HCT116 (cell line): ENCODE results near the gene DNAJC4. TPM values are rescaled to one million over a fixed set of nuclear protein-coding genes. Genes with fewer than 3 reads are reported as not detected.

Experiments
- ATAC-seq: fragments of 200-7000 bp; cut with Tn5 transposase; 2 replicates; pipeline ENCODE4 v1.9.1; 2020; ENCODE audit warnings: mild to moderate bottlenecking, moderate library complexity
- BruUV-seq: library from RNA; stranded (reverse); fragments of 400-500 nt; replicated peaks from 2 replicates; lab custom pipeline; 2021; lab: Mats Ljungman, UMichigan
- CTCF ChIA-PET: fragments of 300-600 bp; sonication (Branson Sonifier 250); formaldehyde crosslinking; loops from one replicate; lab custom pipeline; 2021; ENCODE audit warnings: antibody characterized with exemption; lab: Charles Lee
- POLR2A ChIA-PET: fragments of 300-600, 350-600 bp; sonication (Branson Sonifier 250); formaldehyde crosslinking; loops from one replicate; lab custom pipeline; 2021; ENCODE audit warnings: antibody characterized with exemption; lab: Charles Lee
- RAD21 ChIA-PET, 2 experiments: fragments of 300-600 bp; sonication (Branson Sonifier 250); formaldehyde crosslinking; loops; one replicate each; lab custom pipeline; 2023; ENCODE audit warnings: low total read pairs in 2 of 2; ENCODE audit not compliant: uncharacterized antibody in 2 of 2, unreplicated experiment in 2 of 2, low non-redundant PET in 1 of 2; lab: Charles Lee
- DNase-seq: peaks from one replicate; pipeline ENCODE4 v3.0.0-alpha.2; 2010; ENCODE audit warnings: low read depth, low spot score
- H2AFZ ChIP-seq: fragments of 200-600 bp; shearing (Covaris generic), sonication (generic); 2 replicates; pipeline ENCODE4 v1.6.1; 2017; ENCODE audit warnings: low read depth, mixed run types, mixed read lengths, antibody characterized with exemption, low read length; ENCODE audit not compliant: poor library complexity, severe bottlenecking
- H3K27ac ChIP-seq: 2 replicates; pipeline ENCODE4 v1.5.1; 2012; ENCODE audit warnings: low read depth, low read length
- H3K27me3 ChIP-seq: fragments of 200-600 bp; sonication (generic); 2 replicates; pipeline ENCODE4 v1.6.1; 2016; ENCODE audit warnings: mixed run types, low read length, mixed read lengths; ENCODE audit not compliant: insufficient read depth
- H3K36me3 ChIP-seq, 2 experiments: fragments of 200-500 bp in 1 of 2; fragments of 200-600 bp in 1 of 2; sonication (Bioruptor generic) in 1 of 2; sonication (generic) in 1 of 2; 2 replicates each; pipeline versions ENCODE4 v1.5.1 to v1.6.1; 2014 to 2016; ENCODE audit warnings: low read length in 2 of 2, inconsistent platforms in 1 of 2, mixed read lengths in 1 of 2, mixed run types in 1 of 2; ENCODE audit not compliant: insufficient read depth in 2 of 2, control insufficient read depth in 1 of 2
- H3K4me1 ChIP-seq, 2 experiments: fragments of 200-600 bp in 1 of 2; sonication (generic) in 1 of 2; 2 replicates each; pipeline versions ENCODE4 v1.5.1 to v1.6.1; 2012 to 2017; ENCODE audit warnings: low read length in 2 of 2, inconsistent platforms in 1 of 2, mild to moderate bottlenecking in 1 of 2, mixed read lengths in 1 of 2, mixed run types in 1 of 2, moderate library complexity in 1 of 2; ENCODE audit not compliant: insufficient read depth in 2 of 2, control insufficient read depth in 1 of 2
- H3K4me2 ChIP-seq: fragments of 200-600 bp; sonication (generic); 2 replicates; pipeline ENCODE4 v1.6.1; 2017; ENCODE audit warnings: mixed run types, low read length, mixed read lengths
- H3K4me3 ChIP-seq, 2 experiments: fragments of 200-600 bp in 1 of 2; sonication (generic) in 1 of 2; replicated peaks in 1 of 2; 2 replicates each; pipeline ENCODE4 v1.5.1; 2011 to 2016; ENCODE audit warnings: low read length in 2 of 2, control low read depth in 1 of 2, low read depth in 1 of 2, mild to moderate bottlenecking in 1 of 2, mixed read lengths in 1 of 2, mixed run types in 1 of 2
- H3K79me2 ChIP-seq: fragments of 200-600 bp; sonication (generic); 2 replicates; pipeline ENCODE4 v1.6.1; 2017; ENCODE audit warnings: mild to moderate bottlenecking, mixed run types, low read length, moderate library complexity, mixed read lengths; ENCODE audit not compliant: insufficient read depth
- H3K9ac ChIP-seq: fragments of 200-600 bp; sonication (generic); 2 replicates; pipeline ENCODE4 v1.6.1; 2016; ENCODE audit warnings: low read length, mixed read lengths
- H3K9me2 ChIP-seq: fragments of 200-600 bp; sonication (generic), shearing (Covaris generic); 2 replicates; pipeline ENCODE4 v1.6.1; 2017; ENCODE audit warnings: mixed run types, mild to moderate bottlenecking, moderate library complexity; ENCODE audit not compliant: insufficient read depth
- H3K9me3 ChIP-seq, 2 experiments: fragments of 200-500 bp in 1 of 2; fragments of 200-600 bp in 1 of 2; sonication (Bioruptor generic) in 1 of 2; sonication (generic) in 1 of 2; 2 replicates each; pipeline ENCODE4 v1.6.1; 2014 to 2017; ENCODE audit warnings: low read length in 2 of 2, mixed read lengths in 2 of 2, inconsistent platforms in 1 of 2, low read depth in 1 of 2, mild to moderate bottlenecking in 1 of 2, mixed run types in 1 of 2, moderate library complexity in 1 of 2; ENCODE audit not compliant: control insufficient read depth in 1 of 2, insufficient read depth in 1 of 2
- H4K20me1 ChIP-seq: fragments of 200-600 bp; sonication (generic), shearing (Covaris generic); 2 replicates; pipeline ENCODE4 v1.6.1; 2017; ENCODE audit warnings: mixed run types, mild to moderate bottlenecking, moderate library complexity; ENCODE audit not compliant: insufficient read depth
- ATF3 ChIP-seq: IDR thresholded peaks from 2 replicates; pipeline ENCODE4 v1.6.1; 2012
- CTCF ChIP-seq, 3 experiments: fragments of 200-600 bp in 1 of 3; sonication (generic) in 1 of 3; IDR thresholded peaks in 2 of 3; conservative IDR thresholded peaks in 1 of 3; 2 replicates each; pipeline ENCODE4 v1.5.1; 2012 to 2017; ENCODE audit warnings: low read depth in 2 of 3, low read length in 2 of 3, antibody characterized with exemption in 1 of 3, borderline replicate concordance in 1 of 3, control low read depth in 1 of 3, mild to moderate bottlenecking in 1 of 3, mixed read lengths in 1 of 3, mixed run types in 1 of 3, moderate library complexity in 1 of 3; ENCODE audit not compliant: insufficient read depth in 1 of 3
- FOSL1 ChIP-seq: IDR thresholded peaks from 2 replicates; pipeline ENCODE4 v1.6.1; 2012; ENCODE audit warnings: low read depth
- JUND ChIP-seq: IDR thresholded peaks from 2 replicates; pipeline ENCODE4 v1.6.1; 2012
- POLR2A ChIP-seq: IDR thresholded peaks from 2 replicates; pipeline ENCODE4 v1.7.0; 2011; ENCODE audit warnings: borderline replicate concordance; ENCODE audit not compliant: insufficient read depth, insufficient read length; ENCODE audit errors: extremely low read depth
- POLR2AphosphoS5 ChIP-seq: IDR thresholded peaks from 2 replicates; pipeline ENCODE4 v1.6.1; 2011; ENCODE audit warnings: mild to moderate bottlenecking, low read depth, low read length, moderate library complexity
- SRF ChIP-seq: IDR thresholded peaks from 2 replicates; pipeline ENCODE4 v1.6.1; 2012; ENCODE audit warnings: low read depth
- TCF7L2 ChIP-seq: IDR thresholded peaks from 2 replicates; pipeline ENCODE4 v1.7.0; 2011; ENCODE audit warnings: borderline replicate concordance, inconsistent platforms; ENCODE audit not compliant: insufficient read depth, insufficient read length; ENCODE audit errors: extremely low read depth
- YY1 ChIP-seq: IDR thresholded peaks from 2 replicates; pipeline ENCODE4 v1.6.1; 2011; ENCODE audit warnings: low read length, low read depth, moderate library complexity, mild to moderate bottlenecking; ENCODE audit not compliant: insufficient replicate concordance; ENCODE audit errors: extremely low read depth
- ZNF274 ChIP-seq: fragments of 200-500 bp; sonication (Bioruptor generic); IDR thresholded peaks from 2 replicates; pipeline ENCODE4 v1.6.1; 2014; ENCODE audit warnings: mild to moderate bottlenecking, low read depth, low read length, inconsistent platforms
- intact Hi-C: fragments of 100-400 bp; cut with micrococcal nuclease; formaldehyde crosslinking; loops from 2 replicates; pipeline ENCODE4 v1.10.0; 2022
- total RNA-seq: library from RNA; stranded (reverse); gene quantifications from one replicate; pipeline ENCODE4 v1.2.1, GENCODE V29; 2021; ENCODE audit not compliant: unreplicated experiment
- TF ChIP-seq, protein P1 (sequence below): IDR thresholded peaks from 2 replicates; pipeline ENCODE4 v1.6.1; 2012
- TF ChIP-seq, protein P2 (sequence below): IDR thresholded peaks from 2 replicates; pipeline ENCODE4 v1.6.1; 2011; ENCODE audit warnings: mild to moderate bottlenecking, low read length, moderate library complexity; ENCODE audit not compliant: insufficient replicate concordance; ENCODE audit errors: extremely low read depth

The DNAJC4 gene
- total RNA-seq, 1 experiment from 2014 or later: 25.8 TPM

DNA sequence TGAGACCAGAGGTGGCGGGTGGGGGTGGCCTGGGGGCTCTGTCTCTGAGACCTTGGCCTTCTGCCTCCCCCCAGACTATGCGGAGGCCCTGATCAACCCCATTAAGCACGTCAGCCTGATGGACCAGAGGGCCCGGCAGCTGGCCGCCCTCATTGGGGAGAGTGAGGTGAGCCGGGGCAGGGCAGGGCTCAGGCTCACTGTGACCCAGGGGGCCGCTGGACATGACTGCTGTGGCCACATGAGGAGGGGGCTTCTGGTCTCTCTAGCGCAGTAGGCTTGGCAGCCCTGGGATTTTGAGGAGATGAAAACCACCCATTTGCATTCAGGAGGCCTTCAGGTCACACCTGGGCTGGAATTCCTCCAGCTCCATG is 33.6 kb downstream of the DNAJC4 start:
- intact Hi-C loops: no loop called here
- no peak for ATAC-seq
- Histone ChIP-seq H3K4me2 (no peak overlapping the region), H4K20me1 (no peaks in the 10 kb centered on the region), H3K79me2 (peaks cover 2% of the 10 kb centered on the region; the same call in 1 of the 2 replicates), H3K9ac (no peak overlapping the region), H3K27ac (no peak overlapping the region), H3K4me3 (no peak overlapping the region), H2AFZ (no peak overlapping the region), H3K36me3 (peaks cover 15 to 46% of the 10 kb centered on the region in 2 experiments; a peak in 3 of 4 replicates), H3K27me3 (no peaks in the 10 kb centered on the region), H3K9me3 (no peaks in the 10 kb centered on the region), H3K9me2 (no peaks in the 10 kb centered on the region), H3K4me1 (peaks cover 13 to 14% of the 10 kb centered on the region in 2 experiments; a peak in 3 of 4 replicates)
- DNase-seq: no peak
- TF ChIP-seq TCF7L2: no peak
- no peak for TF ChIP-seq CTCF (IDR thresholded peaks at IDR 0.05 in 2 of 3, conservative IDR thresholded peaks at IDR 0.05 in 1 of 3; ENCODE audit: borderline replicate concordance in 1 of 3, insufficient read depth in 1 of 3, low read depth in 2 of 3, low read length in 2 of 3)
- TF ChIP-seq POLR2AphosphoS5: no peak
- no peak for TF ChIP-seq JUND
- no peak for TF ChIP-seq ATF3
- TF ChIP-seq FOSL1: no peak
- no TSS peak for BruUV-seq
- ChIA-PET POLR2A (no interaction called here), CTCF (interaction anchor here (1.4 kb wide), 1 partner anchor 14 kb away, joined by 4 read pairs; no protein-coding TSS in a partner anchor), RAD21 (no interaction called here)

DNA sequence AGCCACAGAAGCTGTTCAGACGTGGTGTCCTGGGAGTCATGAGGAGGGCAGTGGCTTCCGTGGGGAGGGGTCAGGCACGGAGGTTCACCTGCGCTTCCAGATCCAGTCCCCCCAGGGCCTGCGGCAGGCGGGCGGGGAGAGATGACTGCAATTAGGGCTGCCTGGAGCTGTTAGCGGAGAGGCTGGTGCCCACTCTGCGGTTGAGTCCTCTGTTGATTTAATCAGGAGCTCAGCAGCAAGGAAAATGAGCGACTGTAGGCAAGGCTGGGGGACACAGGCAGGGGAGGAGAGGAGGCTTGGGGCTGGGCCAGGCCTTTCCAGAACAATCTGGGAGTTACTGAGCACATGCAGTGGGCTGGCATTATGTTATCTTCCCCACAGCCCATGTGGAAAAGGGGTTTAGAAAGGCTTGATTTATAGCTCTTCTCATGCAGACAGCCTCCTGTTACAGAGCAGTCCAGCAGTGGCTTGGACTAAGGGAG is 34.1 kb downstream of the DNAJC4 start:
- TF ChIP-seq POLR2AphosphoS5 (no peak), FOSL1 (no peak), POLR2A (no peak), ZNF274 (no peak), YY1 (no peak), SRF (no peak)
- TF ChIP-seq, protein P1, sequence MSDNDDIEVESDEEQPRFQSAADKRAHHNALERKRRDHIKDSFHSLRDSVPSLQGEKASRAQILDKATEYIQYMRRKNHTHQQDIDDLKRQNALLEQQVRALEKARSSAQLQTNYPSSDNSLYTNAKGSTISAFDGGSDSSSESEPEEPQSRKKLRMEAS: no peak
- TF ChIP-seq, protein P2, sequence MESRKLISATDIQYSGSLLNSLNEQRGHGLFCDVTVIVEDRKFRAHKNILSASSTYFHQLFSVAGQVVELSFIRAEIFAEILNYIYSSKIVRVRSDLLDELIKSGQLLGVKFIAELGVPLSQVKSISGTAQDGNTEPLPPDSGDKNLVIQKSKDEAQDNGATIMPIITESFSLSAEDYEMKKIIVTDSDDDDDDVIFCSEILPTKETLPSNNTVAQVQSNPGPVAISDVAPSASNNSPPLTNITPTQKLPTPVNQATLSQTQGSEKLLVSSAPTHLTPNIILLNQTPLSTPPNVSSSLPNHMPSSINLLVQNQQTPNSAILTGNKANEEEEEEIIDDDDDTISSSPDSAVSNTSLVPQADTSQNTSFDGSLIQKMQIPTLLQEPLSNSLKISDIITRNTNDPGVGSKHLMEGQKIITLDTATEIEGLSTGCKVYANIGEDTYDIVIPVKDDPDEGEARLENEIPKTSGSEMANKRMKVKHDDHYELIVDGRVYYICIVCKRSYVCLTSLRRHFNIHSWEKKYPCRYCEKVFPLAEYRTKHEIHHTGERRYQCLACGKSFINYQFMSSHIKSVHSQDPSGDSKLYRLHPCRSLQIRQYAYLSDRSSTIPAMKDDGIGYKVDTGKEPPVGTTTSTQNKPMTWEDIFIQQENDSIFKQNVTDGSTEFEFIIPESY: no peak
- no peak for DNase-seq
- H3K4me2 ChIP-seq: no peak overlapping the region
- peaks cover 13 to 19% of the 10 kb centered on the region in 2 experiments; a peak in 3 of 4 replicates for H3K4me1 ChIP-seq
- no peak overlapping the region for H2AFZ ChIP-seq
- H4K20me1 ChIP-seq: no peaks in the 10 kb centered on the region
- intact Hi-C loops: no loop called here
- no peak for ATAC-seq
- H3K27me3 ChIP-seq: no peaks in the 10 kb centered on the region
- no peaks in the 10 kb centered on the region for H3K9me2 ChIP-seq
- no TSS peak for BruUV-seq
- ChIA-PET POLR2A (no interaction called here), RAD21 (no interaction called here), CTCF (interaction anchor here (1.4 kb wide), 1 partner anchor 14 kb away, joined by 4 read pairs; no protein-coding TSS in a partner anchor)
- H3K9me3 ChIP-seq: no peaks in the 10 kb centered on the region
- peaks cover 11 to 43% of the 10 kb centered on the region in 2 experiments; a peak in 3 of 4 replicates for H3K36me3 ChIP-seq
- H3K27ac ChIP-seq: no peak overlapping the region
- H3K4me3 ChIP-seq: no peak overlapping the region
- H3K9ac ChIP-seq: no peak overlapping the region
- no peaks in the 10 kb centered on the region; the same call in 1 of the 2 replicates for H3K79me2 ChIP-seq
